Ectodermal cell (in vitro differentiated cells): ENCODE results near the gene D2HGDH.
A peak's percentile ranks its signal among the peaks of the same experiment; 100 is the strongest.

ENCODE experiments used
- H3K27ac ChIP-seq: 2 replicates; pipeline ENCODE4 v1.7.0; 2013; ENCODE audit warnings: mild to moderate bottlenecking, low read depth, low read length; ENCODE audit not compliant: insufficient read depth, poor library complexity, severe bottlenecking
- H3K27me3 ChIP-seq: 2 replicates; pipeline ENCODE4 v1.7.0; 2013; ENCODE audit warnings: mild to moderate bottlenecking, low read length; ENCODE audit not compliant: insufficient read depth, control insufficient read depth, poor library complexity, severe bottlenecking
- H3K36me3 ChIP-seq: one replicate; pipeline ENCODE4 v1.7.0; 2013; ENCODE audit warnings: low read length; ENCODE audit not compliant: control insufficient read depth, insufficient read depth
- H3K4me1 ChIP-seq: one replicate; pipeline ENCODE4 v1.7.0; 2013; ENCODE audit warnings: low read length; ENCODE audit not compliant: control insufficient read depth, insufficient read depth
- H3K4me3 ChIP-seq: 2 replicates; pipeline ENCODE4 v1.7.0; 2013; ENCODE audit warnings: low read depth, low read length, control low read depth; ENCODE audit not compliant: insufficient read depth
- H3K9me3 ChIP-seq: 2 replicates; pipeline ENCODE4 v1.7.0; 2013; ENCODE audit warnings: mild to moderate bottlenecking, low read length, moderate library complexity; ENCODE audit not compliant: control insufficient read depth
- WGBS, 2 experiments: methylation state at CpG; one replicate each; pipeline ENCODE4 v1.1.7; 2013; ENCODE audit warnings: missing lambda C conversion rate in 2 of 2; 5-methylcytosine and 5-hydroxymethylcytosine counted together

Gene D2HGDH

GRCh38 chr2:241768850-241769249 lies 34.4 kb downstream of the D2HGDH start:
- H3K36me3 ChIP-seq, result no peaks in the 10 kb centered on the region
- H3K4me3 ChIP-seq, result no peak overlapping the region
- H3K4me1 ChIP-seq, result peaks cover 21% of the 10 kb centered on the region
- no peaks in the 10 kb centered on the region for H3K27me3 ChIP-seq
- no peaks in the 10 kb centered on the region for H3K9me3 ChIP-seq
- WGBS, 2 experiments, result 92 to 96% methylated on average over 11 of the region's 11 CpGs
- H3K27ac ChIP-seq, result no peak overlapping the region

GRCh38 chr2:241769819-241770184 lies 35.4 kb downstream of the D2HGDH start:
- no peak overlapping the region for H3K4me3 ChIP-seq
- peaks cover 15% of the 10 kb centered on the region for H3K4me1 ChIP-seq
- 94% methylated on average over 13 of the region's 13 CpGs for WGBS, 2 experiments
- H3K27ac ChIP-seq, result no peak overlapping the region
- no peaks in the 10 kb centered on the region for H3K27me3 ChIP-seq
- H3K36me3 ChIP-seq, result no peaks in the 10 kb centered on the region
- no peaks in the 10 kb centered on the region for H3K9me3 ChIP-seq

- Histone ChIP-seq H3K27ac (peak overlapping the region; percentile 87), H3K27me3 (no peaks in the 10 kb centered on the region), H3K4me1 (peaks cover 13% of the 10 kb centered on the region), H3K36me3 (no peaks in the 10 kb centered on the region), H3K4me3 (no peak overlapping the region), H3K9me3 (no peaks in the 10 kb centered on the region)
- WGBS, 2 experiments, result 77% methylated on average over 27 of the region's 27 CpGs
Observed at GRCh38 chr2:241770185-241770935, 35.9 kb downstream of the D2HGDH start.

GRCh38 chr2:241770936-241771285 lies 36.5 kb downstream of the D2HGDH start:
- H3K4me1 ChIP-seq, result peaks cover 13% of the 10 kb centered on the region
- peak overlapping the region; percentile 87 for H3K27ac ChIP-seq
- H3K9me3 ChIP-seq, result no peaks in the 10 kb centered on the region
- no peak overlapping the region for H3K4me3 ChIP-seq
- H3K36me3 ChIP-seq, result no peaks in the 10 kb centered on the region
- no peaks in the 10 kb centered on the region for H3K27me3 ChIP-seq
- 94 to 95% methylated on average over 12 of the region's 12 CpGs for WGBS, 2 experiments

- Histone ChIP-seq H3K27me3 (no peaks in the 10 kb centered on the region), H3K4me1 (peaks cover 13% of the 10 kb centered on the region), H3K36me3 (no peaks in the 10 kb centered on the region), H3K27ac (peak overlapping the region; percentile 87), H3K4me3 (no peak overlapping the region), H3K9me3 (no peaks in the 10 kb centered on the region)
- WGBS, 2 experiments, result 61 to 70% methylated on average over 38 of the region's 38 CpGs
Observed at GRCh38 chr2:241771286-241772062, 37.0 kb downstream of the D2HGDH start.

- Histone ChIP-seq H3K4me3 (no peak overlapping the region), H3K27me3 (no peaks in the 10 kb centered on the region), H3K36me3 (no peaks in the 10 kb centered on the region), H3K27ac (peak overlapping the region; percentile 87), H3K9me3 (no peaks in the 10 kb centered on the region), H3K4me1 (peaks cover 16% of the 10 kb centered on the region)
- 65 to 69% methylated on average over 8 of the region's 9 CpGs for WGBS, 2 experiments
Observed at GRCh38 chr2:241772063-241772499, 37.7 kb downstream of the D2HGDH start.

GRCh38 chr2:241773511-241774418 lies 39.3 kb downstream of the D2HGDH start:
- Histone ChIP-seq H3K27me3 (no peaks in the 10 kb centered on the region), H3K4me1 (peaks cover 28% of the 10 kb centered on the region), H3K36me3 (no peaks in the 10 kb centered on the region), H3K27ac (no peak overlapping the region), H3K4me3 (no peak overlapping the region), H3K9me3 (no peaks in the 10 kb centered on the region)
- WGBS, 2 experiments, result 92 to 93% methylated on average over 29 of the region's 29 CpGs

GRCh38 chr2:241774419-241775222 lies 40.2 kb downstream of the D2HGDH start:
- H3K27me3 ChIP-seq, result no peaks in the 10 kb centered on the region
- 90 to 91% methylated on average over 40 of the region's 40 CpGs for whole genome bisulfite sequencing, 2 experiments

GRCh38 chr2:241775223-241776177 lies 41.1 kb downstream of the D2HGDH start:
- Histone ChIP-seq H3K27ac (no peak overlapping the region), H3K9me3 (no peaks in the 10 kb centered on the region), H3K27me3 (no peaks in the 10 kb centered on the region), H3K4me3 (no peak overlapping the region), H3K4me1 (peaks cover 22% of the 10 kb centered on the region), H3K36me3 (no peaks in the 10 kb centered on the region)
- 88 to 89% methylated on average over 34 of the region's 34 CpGs for WGBS, 2 experiments

More at GRCh38 chr2:241774419-241775222, 40.2 kb downstream of the D2HGDH start:
- H3K9me3 ChIP-seq, result no peaks in the 10 kb centered on the region
- H3K27ac ChIP-seq, result no peak overlapping the region
- H3K36me3 ChIP-seq, result no peaks in the 10 kb centered on the region
- peaks cover 28% of the 10 kb centered on the region for H3K4me1 ChIP-seq
- H3K4me3 ChIP-seq, result no peak overlapping the region
